ENCODE measurements around the gene ELOVL1.

DNA sequence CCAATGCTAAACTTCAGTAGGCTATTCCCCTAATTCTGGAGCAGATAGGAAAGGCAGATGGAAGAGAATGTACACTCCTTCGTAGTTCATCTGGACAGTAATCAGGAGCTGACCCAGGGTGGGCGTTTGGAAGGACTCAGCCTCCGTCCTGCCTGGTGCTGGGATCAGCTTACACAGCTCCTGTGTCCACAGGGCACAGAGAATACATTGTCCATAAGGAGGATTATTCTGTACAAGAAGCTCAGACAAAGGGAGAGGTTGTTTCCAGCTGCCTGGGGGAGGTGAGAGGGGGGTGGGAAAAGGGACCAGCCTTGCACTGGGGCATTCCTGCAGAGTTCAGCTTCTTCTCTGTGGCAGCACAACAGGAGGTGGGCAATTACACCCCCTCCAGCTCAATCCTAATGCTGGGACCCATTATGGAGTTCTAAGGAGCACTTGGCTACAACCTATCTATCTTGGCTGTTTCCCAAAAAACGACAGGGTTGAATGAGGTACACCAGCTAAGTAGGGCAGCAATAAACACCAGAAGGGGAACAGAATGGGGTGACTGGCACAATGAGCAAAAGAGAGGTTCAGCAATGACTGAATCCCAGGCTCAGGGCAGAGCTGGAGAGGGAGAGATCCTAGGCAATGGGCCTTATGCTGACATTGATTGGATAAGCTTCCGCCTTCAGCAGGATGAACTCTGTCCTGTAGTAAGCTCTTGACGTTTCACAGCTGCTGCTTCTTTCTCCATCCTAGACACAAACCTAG is 14.4 kb upstream of the ELOVL1 start:
- TF ChIP-seq, protein P1, sequence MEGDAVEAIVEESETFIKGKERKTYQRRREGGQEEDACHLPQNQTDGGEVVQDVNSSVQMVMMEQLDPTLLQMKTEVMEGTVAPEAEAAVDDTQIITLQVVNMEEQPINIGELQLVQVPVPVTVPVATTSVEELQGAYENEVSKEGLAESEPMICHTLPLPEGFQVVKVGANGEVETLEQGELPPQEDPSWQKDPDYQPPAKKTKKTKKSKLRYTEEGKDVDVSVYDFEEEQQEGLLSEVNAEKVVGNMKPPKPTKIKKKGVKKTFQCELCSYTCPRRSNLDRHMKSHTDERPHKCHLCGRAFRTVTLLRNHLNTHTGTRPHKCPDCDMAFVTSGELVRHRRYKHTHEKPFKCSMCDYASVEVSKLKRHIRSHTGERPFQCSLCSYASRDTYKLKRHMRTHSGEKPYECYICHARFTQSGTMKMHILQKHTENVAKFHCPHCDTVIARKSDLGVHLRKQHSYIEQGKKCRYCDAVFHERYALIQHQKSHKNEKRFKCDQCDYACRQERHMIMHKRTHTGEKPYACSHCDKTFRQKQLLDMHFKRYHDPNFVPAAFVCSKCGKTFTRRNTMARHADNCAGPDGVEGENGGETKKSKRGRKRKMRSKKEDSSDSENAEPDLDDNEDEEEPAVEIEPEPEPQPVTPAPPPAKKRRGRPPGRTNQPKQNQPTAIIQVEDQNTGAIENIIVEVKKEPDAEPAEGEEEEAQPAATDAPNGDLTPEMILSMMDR (IDR thresholded peaks at IDR 0.05; ENCODE audit: insufficient read depth, low read length, poor library complexity, severe bottlenecking) = no peak
- no peak for TF ChIP-seq EZH2phosphoT487 (conservative IDR thresholded peaks at IDR 0.05; ENCODE audit: low read length)
